Osteoblast (primary cell): Measurements from ENCODE around the gene UNK. TPM values are rescaled to one million over a fixed set of nuclear protein-coding genes. Genes with fewer than 3 reads are reported as not detected.

Experiments
- DNase-seq: peaks from one replicate; pipeline ENCODE4 v3.0.0; 2011; ENCODE audit warnings: low spot score, mixed read lengths; ENCODE audit not compliant: insufficient read length; ENCODE audit errors: missing footprints
- H2AFZ ChIP-seq: 2 replicates; pipeline ENCODE4 v1.6.0; 2011; ENCODE audit warnings: mild to moderate bottlenecking, low read length
- H3K27ac ChIP-seq: 2 replicates; pipeline ENCODE4 v1.5.1; 2011; ENCODE audit warnings: mild to moderate bottlenecking, low read depth, low read length, moderate library complexity
- H3K27me3 ChIP-seq: 2 replicates; pipeline ENCODE4 v1.6.0; 2012; ENCODE audit warnings: mild to moderate bottlenecking, control low read depth, inconsistent platforms, low read length, moderate library complexity; ENCODE audit not compliant: insufficient read depth
- H3K36me3 ChIP-seq: 2 replicates; pipeline ENCODE4 v1.5.1; 2011; ENCODE audit warnings: mild to moderate bottlenecking, low read length, control low read depth, moderate library complexity; ENCODE audit not compliant: insufficient read depth
- H3K4me1 ChIP-seq: 2 replicates; pipeline ENCODE4 v1.5.1; 2011; ENCODE audit warnings: mild to moderate bottlenecking, low read length, control low read depth, moderate library complexity; ENCODE audit not compliant: insufficient read depth
- H3K4me2 ChIP-seq: 2 replicates; pipeline ENCODE4 v1.6.0; 2011; ENCODE audit warnings: mild to moderate bottlenecking, low read length; ENCODE audit not compliant: insufficient read depth
- H3K4me3 ChIP-seq: fragments of 200-600 bp; sonication (generic); 3 replicates; pipeline ENCODE4 v1.5.1; 2012; ENCODE audit warnings: mild to moderate bottlenecking, low read length, inconsistent platforms; ENCODE audit not compliant: insufficient read depth
- H3K79me2 ChIP-seq: 2 replicates; pipeline ENCODE4 v1.6.0; 2012; ENCODE audit warnings: mild to moderate bottlenecking, low read length, control low read depth, inconsistent platforms; ENCODE audit not compliant: insufficient read depth
- H3K9me3 ChIP-seq: 2 replicates; pipeline ENCODE4 v1.5.1; 2011; ENCODE audit warnings: low read depth, low read length, control low read depth
- H4K20me1 ChIP-seq: 2 replicates; pipeline ENCODE4 v1.6.0; 2012; ENCODE audit warnings: mild to moderate bottlenecking, low read length, control low read depth; ENCODE audit not compliant: insufficient read depth
- CTCF ChIP-seq: IDR thresholded peaks from 2 replicates; pipeline ENCODE4 v1.5.1; 2011; ENCODE audit warnings: mild to moderate bottlenecking, low read depth, low read length, moderate library complexity; ENCODE audit errors: extremely low read depth
- total RNA-seq: library from RNA; depleted of rRNA; stranded (reverse); fragments of >200 nt; gene quantifications from 2 replicates; pipeline ENCODE4 v1.2.3, GENCODE V29; 2012

UNK gene
- total RNA-seq, 1 donor, result 18.5 TPM

GRCh38 chr17:75754378-75755204 lies 30.0 kb upstream of the UNK start:
- Histone ChIP-seq H4K20me1 (no peaks in the 10 kb centered on the region), H3K27me3 (no peaks in the 10 kb centered on the region), H3K79me2 (no peaks in the 10 kb centered on the region), H3K4me2 (peak overlapping the region; percentile 72), H3K9me3 (no peaks in the 10 kb centered on the region), H3K4me1 (peaks cover 12% of the 10 kb centered on the region), H3K27ac (no peak overlapping the region), H2AFZ (peak overlapping the region; percentile 51), H3K4me3 (no peak overlapping the region), H3K36me3 (no peaks in the 10 kb centered on the region)
- DNase-seq, result peak; percentile 72
- TF ChIP-seq CTCF, result no peak

GRCh38 chr17:75755205-75755901 lies 29.3 kb upstream of the UNK start:
- H3K4me3 ChIP-seq, result no peak overlapping the region
- H3K9me3 ChIP-seq, result no peaks in the 10 kb centered on the region
- H3K27me3 ChIP-seq, result no peaks in the 10 kb centered on the region
- H3K36me3 ChIP-seq, result no peaks in the 10 kb centered on the region
- DNase-seq, result peak; percentile 92
- H3K79me2 ChIP-seq, result no peaks in the 10 kb centered on the region
- H4K20me1 ChIP-seq, result no peaks in the 10 kb centered on the region
- no peak for TF ChIP-seq CTCF
- peaks cover 10% of the 10 kb centered on the region for H3K4me1 ChIP-seq
- H2AFZ ChIP-seq, result no peak overlapping the region
- no peak overlapping the region for H3K4me2 ChIP-seq
- no peak overlapping the region for H3K27ac ChIP-seq

- Histone ChIP-seq H3K9me3 (no peaks in the 10 kb centered on the region), H3K27ac (no peak overlapping the region), H3K79me2 (no peaks in the 10 kb centered on the region), H3K27me3 (no peaks in the 10 kb centered on the region), H3K4me1 (peaks cover 10% of the 10 kb centered on the region), H3K4me3 (no peak overlapping the region), H2AFZ (no peak overlapping the region), H3K36me3 (no peaks in the 10 kb centered on the region), H4K20me1 (no peaks in the 10 kb centered on the region), H3K4me2 (no peak overlapping the region)
- peak; percentile 78 for DNase-seq
- no peak for TF ChIP-seq CTCF
Observed at GRCh38 chr17:75755990-75756389, 28.6 kb upstream of the UNK start.

GRCh38 chr17:75756451-75757085 lies 28.0 kb upstream of the UNK start:
- H3K4me3 ChIP-seq, result no peak overlapping the region
- no peaks in the 10 kb centered on the region for H3K27me3 ChIP-seq
- no peaks in the 10 kb centered on the region for H4K20me1 ChIP-seq
- H2AFZ ChIP-seq, result no peak overlapping the region
- TF ChIP-seq CTCF, result no peak
- H3K36me3 ChIP-seq, result no peaks in the 10 kb centered on the region
- H3K27ac ChIP-seq, result no peak overlapping the region
- no peak overlapping the region for H3K4me2 ChIP-seq
- no peaks in the 10 kb centered on the region for H3K79me2 ChIP-seq
- peaks cover 10% of the 10 kb centered on the region for H3K4me1 ChIP-seq
- DNase-seq, result no peak
- no peaks in the 10 kb centered on the region for H3K9me3 ChIP-seq
